K562 (cell line): ENCODE results near the gene ZFP62. TPM values are rescaled to one million over a fixed set of nuclear protein-coding genes. Genes with fewer than 3 reads are reported as not detected.

Experiments used
- EP300 ChIP-seq: IDR thresholded peaks from 2 replicates; pipeline ENCODE4 v1.6.1; 2012; ENCODE audit warnings: low read length, improper control_type of control experiment
- ZBTB11 ChIP-seq, 3 experiments: fragments of 200-800 bp in 1 of 3; fragments of 250-450 bp in 1 of 3; fragments of 450-650 bp in 1 of 3; sonication (Bioruptor Pico) in 1 of 3; sonication (Bioruptor generic) in 1 of 3; formaldehyde crosslinking in 1 of 3; IDR thresholded peaks; 2 replicates each; pipeline versions ENCODE4 v1.6.1 to v1.8.0; 2016 to 2022; ENCODE audit warnings: mild to moderate bottlenecking in 2 of 3, missing genetic modification characterization in 2 of 3, missing compliant biosample characterization in 1 of 3, moderate library complexity in 1 of 3
- ZNF395 ChIP-seq: fragments of 200-800 bp; sonication (Bioruptor generic); IDR thresholded peaks from 2 replicates; pipeline ENCODE4 v1.6.1; 2017; ENCODE audit warnings: missing genetic modification characterization, missing compliant biosample characterization
- ZNF609 ChIP-seq: sonication (generic); formaldehyde crosslinking; IDR thresholded peaks from 2 replicates; pipeline ENCODE4 v1.8.1; 2023; ENCODE audit warnings: missing genetic modification reagents, mild to moderate bottlenecking, borderline replicate concordance
- ZNF668 ChIP-seq: fragments of 250-450 bp; sonication (Bioruptor Pico); IDR thresholded peaks from 2 replicates; pipeline ENCODE4 v1.8.0; 2022; ENCODE audit warnings: mild to moderate bottlenecking, inconsistent platforms
- ZNF785 ChIP-seq: fragments of 250-450 bp; sonication (Bioruptor Pico); IDR thresholded peaks from 2 replicates; pipeline ENCODE4 v1.4.0; 2020; ENCODE audit warnings: mild to moderate bottlenecking
- polyA plus RNA-seq, 8 experiments: library from polyadenylated mRNA; depleted of rRNA in 4 of 8; stranded (reverse) in 5 of 8; unstranded in 3 of 8; fragments of >200 nt; fragmentation: Nextera tagmentation in 2 of 8; fragmentation: Illumina TruSeq in 1 of 8; extraction: Ambion mirVana in 2 of 8; extraction: Trizol in 1 of 8; gene quantifications; 2 replicates each; pipeline versions ENCODE4 v1.2.1 to v1.2.3, GENCODE V29; 2011 to 2014; ENCODE audit warnings: inconsistent platforms in 1 of 8, missing spikeins in 1 of 8
- total RNA-seq, 7 experiments: library from RNA; depleted of rRNA in 6 of 7; stranded (reverse); fragments of >200 nt in 6 of 7; fragmentation: Illumina TruSeq in 2 of 7; extraction: Trizol in 2 of 7; gene quantifications; 2 replicates each; pipeline versions ENCODE4 v1.2.1 to v1.2.3, GENCODE V29; 2011 to 2021; ENCODE audit warnings: low replicate concordance in 1 of 7
- TF ChIP-seq, protein P1 (sequence below): IDR thresholded peaks from 2 replicates; pipeline ENCODE4 v1.6.1; 2016; ENCODE audit warnings: missing genetic modification characterization, missing compliant biosample characterization

The ZFP62 gene
- total and polyA plus RNA-seq, 9 of the 15 experiments (the other 6 are each of a cell fraction or from before 2014, with no cell fraction given) = 12.2 to 37.5 (median 25.0) TPM

- no peak for TF ChIP-seq ZNF609 (CRISPR knock-in tag)
- TF ChIP-seq, protein P1, sequence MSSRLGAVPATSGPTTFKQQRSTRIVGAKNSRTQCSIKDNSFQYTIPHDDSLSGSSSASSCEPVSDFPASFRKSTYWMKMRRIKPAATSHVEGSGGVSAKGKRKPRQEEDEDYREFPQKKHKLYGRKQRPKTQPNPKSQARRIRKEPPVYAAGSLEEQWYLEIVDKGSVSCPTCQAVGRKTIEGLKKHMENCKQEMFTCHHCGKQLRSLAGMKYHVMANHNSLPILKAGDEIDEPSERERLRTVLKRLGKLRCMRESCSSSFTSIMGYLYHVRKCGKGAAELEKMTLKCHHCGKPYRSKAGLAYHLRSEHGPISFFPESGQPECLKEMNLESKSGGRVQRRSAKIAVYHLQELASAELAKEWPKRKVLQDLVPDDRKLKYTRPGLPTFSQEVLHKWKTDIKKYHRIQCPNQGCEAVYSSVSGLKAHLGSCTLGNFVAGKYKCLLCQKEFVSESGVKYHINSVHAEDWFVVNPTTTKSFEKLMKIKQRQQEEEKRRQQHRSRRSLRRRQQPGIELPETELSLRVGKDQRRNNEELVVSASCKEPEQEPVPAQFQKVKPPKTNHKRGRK = no peak
- no peak for TF ChIP-seq ZNF668 (CRISPR knock-in tag)
- TF ChIP-seq EP300 = 0 out of 2 replicates have a peak, but pooled peaks have one; percentile 3
- TF ChIP-seq ZNF395 = no peak; the same call in 1 of the 2 replicates
- TF ChIP-seq ZBTB11 (CRISPR knock-in tag; IDR thresholded peaks at IDR 0.05) = peak in 2 of 3 experiments; percentile 56 to 90; a peak in 4 of 6 replicates
- no peak for TF ChIP-seq ZNF785
Measured at GRCh38 chr5:180810210-180810958, 50.7 kb downstream of the ZFP62 start (continued).
